Ovary (tissue), 9 donors: ENCODE results near the gene C1D. TPM values are rescaled to one million over a fixed set of nuclear protein-coding genes. Genes with fewer than 3 reads are reported as not detected.

ENCODE experiments used
- DNase-seq, 5 donors: peaks; one replicate each; pipeline ENCODE4 v3.0.0-alpha.2; 2019 to 2020
- H3K27ac ChIP-seq, 2 donors: fragments of 200-600 bp; one replicate each; pipeline versions ENCODE4 v1.5.1 to v1.8.0; 2019 to 2022
- H3K27me3 ChIP-seq: fragments of 200-600 bp; one replicate; pipeline ENCODE4 v1.8.0; 2022
- H3K36me3 ChIP-seq: fragments of 200-600 bp; sonication (generic); one replicate; pipeline ENCODE4 v1.5.1; 2019
- H3K4me1 ChIP-seq: one replicate; pipeline ENCODE4 v1.8.1; 2013; ENCODE audit warnings: mild to moderate bottlenecking, moderate library complexity; ENCODE audit not compliant: insufficient read depth
- H3K4me3 ChIP-seq: fragments of 200-600 bp; sonication (generic); one replicate; pipeline ENCODE4 v1.5.1; 2017
- H3K9me3 ChIP-seq, 2 donors: fragments of 200-600 bp in 1 of 2; sonication (generic) in 1 of 2; one replicate each; pipeline versions ENCODE4 v1.5.1 to v1.8.1; 2013 to 2019; ENCODE audit warnings: mild to moderate bottlenecking in 1 of 2, moderate library complexity in 1 of 2
- CTCF ChIP-seq, 3 donors: fragments of 450-650 bp in 2 of 3; fragments of 200-600 bp in 1 of 3; IDR thresholded peaks; one replicate each; pipeline versions ENCODE4 v1.5.1 to v1.8.0; 2016 to 2022; ENCODE audit warnings: antibody characterized with exemption in 3 of 3, mild to moderate bottlenecking in 1 of 3
- EP300 ChIP-seq: sonication (generic); formaldehyde crosslinking; IDR thresholded peaks from one replicate; pipeline ENCODE4 v1.6.1; 2017; ENCODE audit warnings: antibody characterized with exemption
- POLR2A ChIP-seq: fragments of 450-650 bp; IDR thresholded peaks from one replicate; pipeline ENCODE4 v1.6.1; 2017; ENCODE audit warnings: antibody characterized with exemption, mild to moderate bottlenecking, moderate library complexity
- WGBS, 3 donors: extraction: QIAGEN DNeasy Blood & Tissue Kit in 1 of 3; methylation state at CpG; one replicate each; pipeline versions ENCODE4 v1.1.5 to v1.1.7; 2013 to 2017; 5-methylcytosine and 5-hydroxymethylcytosine counted together
- intact Hi-C, 4 donors: fragments of 100-400 bp; cut with DNase I; formaldehyde crosslinking; loops; one replicate each; pipeline versions ENCODE4 v1.11.0 to v1.15.1; 2022 to 2023
- polyA plus RNA-seq, 2 donors: library from polyadenylated mRNA; stranded (reverse); fragments of 200-250 nt in 1 of 2; fragments of 350-450 nt in 1 of 2; fragmentation: Illumina TruSeq in 1 of 2; extraction: RNeasy Lipid Tissue Mini Kit (QIAGEN cat#74804) in 1 of 2; gene quantifications; one replicate each; pipeline ENCODE4 v1.2.3, GENCODE V29; 2013 to 2014
- total RNA-seq, 7 donors: library from RNA; depleted of rRNA in 2 of 7; stranded (reverse); fragments of >200 nt in 2 of 7; fragmentation: NEBNext Ultra II Directional in 3 of 7; extraction: Animal tissue kit (Norgen Biotek cat#: 25700) in 3 of 7; gene quantifications; one replicate each; pipeline versions ENCODE4 v1.1.0 to v1.2.4, GENCODE V29; 2016 to 2023
- donor health status: DM: no; HTN: no; CAD: no; lungs with moderate emphysema.
- donor health status: DM: no; HTN: no; CAD: no.
- donor health status: Bipolar disorder and iron deficiency.
- donor health status: DM: yes; HTN: yes; CAD: no.
- donor health status: DM: no; HTN: no; CAD: no.
- donor health status: DM: yes; HTN: yes; CAD: no.

The C1D gene
- total and polyA plus RNA-seq, 9 donors, result 12.6 to 46.8 (median 19.3) TPM

DNA sequence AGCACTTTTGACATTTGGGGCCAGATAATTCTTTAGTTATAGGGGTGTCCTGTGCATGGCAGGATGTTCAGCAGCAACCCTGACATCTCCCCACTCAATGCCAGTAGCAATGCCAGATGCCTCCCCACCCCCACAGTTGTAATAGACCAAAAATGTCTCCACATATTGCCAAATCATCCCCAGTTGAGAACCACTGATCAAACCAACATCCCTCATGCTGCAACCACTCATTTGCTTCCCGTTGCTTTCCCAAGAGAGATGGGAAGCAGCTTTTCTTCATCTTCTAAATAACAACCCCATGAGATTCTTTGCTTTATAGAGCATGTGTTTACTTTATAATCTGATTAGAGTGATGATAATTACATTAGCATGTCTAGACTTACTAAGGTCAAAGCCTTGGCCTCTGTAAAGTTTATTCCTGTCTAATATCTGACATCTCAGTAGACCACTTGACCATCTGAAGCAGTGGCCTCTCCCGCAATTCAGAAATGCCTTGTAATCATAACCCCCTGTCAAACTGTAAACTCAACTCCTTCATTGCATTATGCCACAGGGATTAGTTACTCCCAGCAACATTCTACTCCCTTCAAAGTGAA lies 28.7 kb upstream of the C1D start:
- WGBS, 3 donors, result 69 to 85% (median 72%) methylated on average over 2 of the region's 2 CpGs
- Histone ChIP-seq H3K9me3 (no peaks in the 10 kb centered on the region), H3K4me1 (no peaks in the 10 kb centered on the region), H3K36me3 (no peaks in the 10 kb centered on the region), H3K27ac (no peak overlapping the region), H3K4me3 (no peak overlapping the region), H3K27me3 (no peaks in the 10 kb centered on the region)
- DNase-seq, result no peak
- intact Hi-C loops, result no loop called here
- no peak for TF ChIP-seq EP300

DNA sequence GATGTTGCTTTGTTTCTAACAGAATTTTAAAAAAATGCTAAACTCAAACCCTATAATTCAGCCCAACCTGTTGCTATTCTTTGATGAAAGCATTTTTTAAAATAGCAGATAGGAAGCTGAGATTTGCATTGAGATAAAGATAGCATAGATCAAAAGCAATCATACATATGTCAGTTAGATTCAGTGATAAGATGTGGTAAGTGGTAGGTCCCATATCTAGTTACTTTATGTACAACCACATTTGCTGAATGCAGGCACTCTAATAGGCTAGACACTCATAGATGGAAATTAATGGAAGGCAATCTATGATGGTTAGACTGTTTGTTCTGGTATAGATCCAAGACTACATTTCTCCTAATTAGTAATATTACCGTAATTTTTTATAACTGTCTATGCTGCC lies 27.2 kb upstream of the C1D start:
- H3K4me3 ChIP-seq, result no peak overlapping the region
- H3K36me3 ChIP-seq, result no peaks in the 10 kb centered on the region
- intact Hi-C loops, result no loop called here
- no peak for DNase-seq
- TF ChIP-seq EP300 (no peak), CTCF (IDR thresholded peaks at IDR 0.05) (no peak), POLR2A (no peak)
- no peaks in the 10 kb centered on the region for H3K27me3 ChIP-seq
- no peak overlapping the region for H3K27ac ChIP-seq
- WGBS, 3 donors, result 69 to 74% (median 70%) methylated on average over 1 of the region's 1 CpG
- no peaks in the 10 kb centered on the region for H3K4me1 ChIP-seq
- no peaks in the 10 kb centered on the region for H3K9me3 ChIP-seq

- Histone ChIP-seq H3K27me3 (no peaks in the 10 kb centered on the region), H3K9me3 (no peaks in the 10 kb centered on the region), H3K27ac (no peak overlapping the region), H3K36me3 (no peaks in the 10 kb centered on the region), H3K4me3 (no peak overlapping the region), H3K4me1 (no peaks in the 10 kb centered on the region)
- WGBS, 3 donors, result 54 to 81% (median 73%) methylated on average over 2 of the region's 2 CpGs
- TF ChIP-seq POLR2A (no peak), EP300 (no peak)
- intact Hi-C loops, result no loop called here
- no peak for DNase-seq
Measured at GRCh38 chr2:68088940-68089339, 26.1 kb upstream of the C1D start.

DNA sequence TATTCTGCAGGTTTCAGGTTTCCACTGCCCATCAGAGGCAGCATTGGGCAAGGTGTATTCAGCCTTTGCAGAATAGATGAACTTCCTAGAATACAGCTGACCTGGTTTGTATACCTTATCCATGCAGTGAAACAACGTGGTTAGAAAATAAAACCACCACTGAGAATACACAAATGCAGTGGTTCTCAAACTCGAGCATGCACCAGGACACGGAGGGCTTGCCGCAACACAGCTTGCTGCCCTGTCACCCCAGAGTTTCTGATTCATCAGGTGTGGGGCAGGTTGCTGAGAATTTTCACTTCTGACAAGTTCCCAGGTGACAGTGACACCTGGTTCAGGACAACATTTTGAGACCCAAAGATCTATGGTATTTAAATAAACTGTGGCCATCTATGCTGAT lies 23.4 kb upstream of the C1D start:
- Histone ChIP-seq H3K4me1 (no peaks in the 10 kb centered on the region), H3K27ac (no peak overlapping the region), H3K36me3 (no peaks in the 10 kb centered on the region), H3K9me3 (no peaks in the 10 kb centered on the region), H3K27me3 (no peaks in the 10 kb centered on the region), H3K4me3 (no peak overlapping the region)
- 76 to 82% (median 81%) methylated on average over 4 of the region's 4 CpGs for WGBS, 3 donors
- no peak for DNase-seq
- intact Hi-C loops, result no loop called here
- no peak for TF ChIP-seq POLR2A
- no peak for TF ChIP-seq CTCF (IDR thresholded peaks at IDR 0.05)
- TF ChIP-seq EP300, result no peak

- WGBS, 3 donors, result 88 to 97% (median 94%) methylated on average over 1 of the region's 1 CpG
- no peaks in the 10 kb centered on the region for H3K36me3 ChIP-seq
- DNase-seq, result no peak
- no peak for TF ChIP-seq CTCF (IDR thresholded peaks at IDR 0.05)
- no peak for TF ChIP-seq POLR2A
- TF ChIP-seq EP300, result no peak
- no peaks in the 10 kb centered on the region for H3K4me1 ChIP-seq
- no peak overlapping the region for H3K4me3 ChIP-seq
- no peak overlapping the region for H3K27ac ChIP-seq
- no peaks in the 10 kb centered on the region for H3K9me3 ChIP-seq
- intact Hi-C loops, result no loop called here
- no peaks in the 10 kb centered on the region for H3K27me3 ChIP-seq
Measured at GRCh38 chr2:68083346-68083745, 20.5 kb upstream of the C1D start.
